HEK293T (cell line): ENCODE data around the gene PSTPIP1.

Source experiments
- ARNT ChIP-seq: fragments of 450-650 bp; IDR thresholded peaks from 2 replicates; pipeline ENCODE4 v1.6.1; 2017; ENCODE audit warnings: mild to moderate bottlenecking
- CTBP1 ChIP-seq: fragments of 450-650 bp; IDR thresholded peaks from 2 replicates; pipeline ENCODE4 v1.6.1; 2016; ENCODE audit warnings: borderline replicate concordance
- FOXM1 ChIP-seq: fragments of 450-650 bp; IDR thresholded peaks from 2 replicates; pipeline ENCODE4 v1.6.1; 2017; ENCODE audit warnings: mild to moderate bottlenecking, borderline replicate concordance
- HDGF ChIP-seq: fragments of 450-650 bp; IDR thresholded peaks from 2 replicates; pipeline ENCODE4 v1.6.1; 2017; ENCODE audit warnings: antibody characterized with exemption, borderline replicate concordance
- LEF1 ChIP-seq: fragments of 450-650 bp; IDR thresholded peaks from 2 replicates; pipeline ENCODE4 v1.6.1; 2017; ENCODE audit warnings: mild to moderate bottlenecking, borderline replicate concordance
- NFRKB ChIP-seq: fragments of 450-650 bp; IDR thresholded peaks from 2 replicates; pipeline ENCODE4 v1.6.1; 2016; ENCODE audit warnings: mild to moderate bottlenecking, moderate library complexity
- SP1 ChIP-seq: fragments of 450-650 bp; IDR thresholded peaks from 2 replicates; pipeline ENCODE4 v1.6.1; 2017
- SUZ12 ChIP-seq: fragments of 450-650 bp; IDR thresholded peaks from 2 replicates; pipeline ENCODE4 v1.6.1; 2016; ENCODE audit warnings: mild to moderate bottlenecking
- TARDBP ChIP-seq: fragments of 450-650 bp; IDR thresholded peaks from 2 replicates; pipeline ENCODE4 v1.6.1; 2016

DNA sequence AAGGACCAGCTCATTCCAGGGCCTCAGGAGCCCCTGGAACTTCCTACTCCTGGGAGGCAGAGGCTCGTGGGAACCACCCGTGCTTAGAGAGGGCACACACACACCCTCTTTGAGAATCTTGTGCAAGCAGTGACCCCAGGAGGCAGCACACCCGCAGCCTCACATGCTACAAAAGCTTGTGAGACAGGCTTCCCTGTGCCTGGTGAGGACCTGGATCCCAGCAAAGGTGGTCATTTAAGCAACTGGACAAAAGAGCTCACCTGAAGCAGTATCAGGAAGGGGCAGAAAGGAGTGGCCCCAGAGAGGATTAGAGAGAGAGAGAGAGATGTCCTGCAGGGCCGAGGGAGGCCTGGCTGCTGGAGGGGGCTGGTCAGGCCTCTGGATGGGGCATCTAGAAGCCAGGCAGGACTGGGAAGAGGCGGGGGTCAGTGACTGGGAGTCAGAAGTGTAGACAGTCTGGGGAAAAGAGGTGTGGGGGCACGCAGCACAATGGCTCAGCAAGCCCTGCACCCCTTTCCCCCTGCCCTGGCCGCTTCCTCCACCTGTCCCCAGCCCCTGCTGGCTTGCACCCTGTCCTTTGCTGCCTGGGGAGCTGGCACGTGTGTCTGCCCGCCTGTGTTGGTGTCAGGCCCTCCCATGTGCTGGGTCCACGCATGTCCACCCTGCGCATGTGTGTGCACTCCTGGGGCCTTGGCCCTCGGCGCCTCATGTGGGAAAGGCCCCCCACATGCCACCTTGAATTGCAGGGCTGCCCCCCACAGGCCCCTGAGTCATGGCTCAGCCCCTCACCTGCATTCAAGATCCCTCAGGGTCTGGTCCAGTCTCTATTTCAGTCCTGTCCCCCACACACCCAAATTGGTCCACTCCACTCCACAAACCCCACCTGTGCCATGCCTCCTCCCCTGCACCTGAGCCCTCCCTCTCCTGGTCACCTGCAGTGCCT, 39.1 kb downstream of the PSTPIP1 start:
- TF ChIP-seq TARDBP: no peak
- no peak for TF ChIP-seq HDGF
- TF ChIP-seq CTBP1: no peak
- TF ChIP-seq FOXM1: no peak
- no peak for TF ChIP-seq LEF1
- TF ChIP-seq NFRKB: no peak
- no peak for TF ChIP-seq SP1
- no peak for TF ChIP-seq ARNT
- TF ChIP-seq SUZ12: no peak
